Measurements from ENCODE around the gene SCP2. TPM values are rescaled to one million over a fixed set of nuclear protein-coding genes. Genes with fewer than 3 reads are reported as not detected.

Gene SCP2
- total RNA-seq, result 102 and 116 TPM in 2 replicates

GRCh38 chr1:52927212-52928014, at the start of gene SCP2:
SCP2 (plus strand) TSS chr1:52927276; CDS start chr1:52927397, 121 bp downstream.

GRCh38 chr1:53061859-53062707, 135.0 kb downstream of the SCP2 start, which contains the start of gene PODN:
PODN (plus strand) TSS chr1:53062213; CDS start chr1:53069856, 7,643 bp downstream.

Small RNAs within 50 kb of the gene (small RNA-seq; reads per million reads assigned to genes)
- gene AC099677.1, result not detected
- not detected for gene AC099677.2
- not detected for gene HIGD1AP11
- not detected for gene MIR1273F
- gene MIR1273G, result not detected
- 0.14 reads per million for gene MIR5095

Other genes with a start within 250 kb of the SCP2 start
- gene COA7, start 228.9 kb upstream of the SCP2 start, total RNA-seq, result 5.9 and 10.0 TPM in 2 replicates
- 31.4 and 54.9 TPM in 2 replicates for gene ZYG11B, start 200.8 kb upstream of the SCP2 start, total RNA-seq
- 0.76 and 2.0 TPM in 2 replicates for gene ZYG11A, start 84.5 kb upstream of the SCP2 start, total RNA-seq
- 17.7 and 46.7 TPM in 2 replicates for gene ECHDC2, start 5.5 kb upstream of the SCP2 start, total RNA-seq
- gene PODN, start 134.9 kb downstream of the SCP2 start, total RNA-seq, result 0.11 and 0.39 TPM in 2 replicates
- not detected in 2 replicates for gene SLC1A7, start 215.4 kb downstream of the SCP2 start, total RNA-seq

Measured in placental epithelial cell (primary cell).